Panc1 (cell line): Measurements from ENCODE around the gene CD44.

ENCODE experiments used
- POLR2AphosphoS5 ChIP-seq: IDR thresholded peaks from 2 replicates; pipeline ENCODE4 v1.6.1; 2012; ENCODE audit warnings: mild to moderate bottlenecking, low read depth, low read length, moderate library complexity
- TF ChIP-seq, protein P1 (sequence below): fragments of 450-650 bp; IDR thresholded peaks from 2 replicates; pipeline ENCODE4 v1.5.1; 2017; ENCODE audit warnings: mild to moderate bottlenecking

DNA sequence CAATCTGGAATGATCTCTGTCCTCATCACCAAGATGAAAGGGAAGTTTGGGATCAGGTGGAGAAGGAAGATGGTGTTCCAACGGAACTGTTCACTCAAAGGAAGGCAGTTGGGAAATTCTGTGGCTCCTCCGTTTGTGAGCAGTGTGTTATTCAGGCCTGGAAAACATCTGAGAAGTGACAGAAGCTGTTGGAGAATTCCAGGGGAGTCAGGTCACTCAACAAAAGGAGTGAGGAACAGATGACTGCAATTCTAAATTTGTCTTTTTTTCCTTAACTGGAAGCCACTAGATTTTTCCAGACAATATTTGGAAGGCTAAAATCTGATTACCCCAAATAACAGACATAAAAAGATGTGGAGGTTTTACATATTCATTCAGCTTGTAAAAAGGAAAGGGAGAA lies 107.8 kb downstream of the CD44 start:
- TF ChIP-seq, protein P1, sequence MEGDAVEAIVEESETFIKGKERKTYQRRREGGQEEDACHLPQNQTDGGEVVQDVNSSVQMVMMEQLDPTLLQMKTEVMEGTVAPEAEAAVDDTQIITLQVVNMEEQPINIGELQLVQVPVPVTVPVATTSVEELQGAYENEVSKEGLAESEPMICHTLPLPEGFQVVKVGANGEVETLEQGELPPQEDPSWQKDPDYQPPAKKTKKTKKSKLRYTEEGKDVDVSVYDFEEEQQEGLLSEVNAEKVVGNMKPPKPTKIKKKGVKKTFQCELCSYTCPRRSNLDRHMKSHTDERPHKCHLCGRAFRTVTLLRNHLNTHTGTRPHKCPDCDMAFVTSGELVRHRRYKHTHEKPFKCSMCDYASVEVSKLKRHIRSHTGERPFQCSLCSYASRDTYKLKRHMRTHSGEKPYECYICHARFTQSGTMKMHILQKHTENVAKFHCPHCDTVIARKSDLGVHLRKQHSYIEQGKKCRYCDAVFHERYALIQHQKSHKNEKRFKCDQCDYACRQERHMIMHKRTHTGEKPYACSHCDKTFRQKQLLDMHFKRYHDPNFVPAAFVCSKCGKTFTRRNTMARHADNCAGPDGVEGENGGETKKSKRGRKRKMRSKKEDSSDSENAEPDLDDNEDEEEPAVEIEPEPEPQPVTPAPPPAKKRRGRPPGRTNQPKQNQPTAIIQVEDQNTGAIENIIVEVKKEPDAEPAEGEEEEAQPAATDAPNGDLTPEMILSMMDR, result no peak
- TF ChIP-seq POLR2AphosphoS5, result no peak
